Left renal pelvis (tissue), 4 donors: ENCODE measurements around the gene EIPR1. TPM values are rescaled to one million over a fixed set of nuclear protein-coding genes. Genes with fewer than 3 reads are reported as not detected.
"Not testable (repeated sequence)": the region's sequence is repeated elsewhere in the genome, so short reads cannot be mapped to it uniquely, and the experiment has no call there.

Experiments
- DNase-seq, 4 donors: peaks; one replicate each; pipeline ENCODE4 v3.0.0-alpha.2; 2013; ENCODE audit warnings: low read depth in 4 of 4, low spot score in 3 of 4
- polyA plus RNA-seq, 4 donors: library from polyadenylated mRNA; unstranded; fragments of 120-200 nt; gene quantifications; one replicate each; pipeline ENCODE4 v1.2.1, GENCODE V29; 2013; ENCODE audit not compliant: insufficient read length in 4 of 4

EIPR1 gene
- polyA plus RNA-seq, 4 donors, result 16.8 to 27.5 (median 22.7) TPM

- DNase-seq, result no peak
Measured at GRCh38 chr2:3182848-3183247, 194.8 kb downstream of the EIPR1 start.

- DNase-seq, result no peak
Measured at GRCh38 chr2:3181416-3182010, 196.1 kb downstream of the EIPR1 start.

- DNase-seq, result not testable (repeated sequence)
Measured at GRCh38 chr2:3180909-3181221, 196.8 kb downstream of the EIPR1 start.

- no peak for DNase-seq
Measured at GRCh38 chr2:3180082-3180908, 197.3 kb downstream of the EIPR1 start.

- DNase-seq, result no peak
Measured at GRCh38 chr2:3179626-3180025, 198.0 kb downstream of the EIPR1 start.

GRCh38 chr2:3179208-3179607, 198.4 kb downstream of the EIPR1 start:
- no peak for DNase-seq

- no peak for DNase-seq
Measured at GRCh38 chr2:3178578-3179031, 199.0 kb downstream of the EIPR1 start.

GRCh38 chr2:3177891-3178577, 199.6 kb downstream of the EIPR1 start:
- no peak for DNase-seq

GRCh38 chr2:3176869-3177255, 200.8 kb downstream of the EIPR1 start:
- no peak for DNase-seq

GRCh38 chr2:3176071-3176868, 201.3 kb downstream of the EIPR1 start:
- DNase-seq, result no peak

- no peak for DNase-seq
Measured at GRCh38 chr2:3175568-3175955, 202.1 kb downstream of the EIPR1 start.

- DNase-seq, result no peak
Measured at GRCh38 chr2:3174626-3175567, 202.7 kb downstream of the EIPR1 start.

- DNase-seq, result no peak
Measured at GRCh38 chr2:3173031-3173430, 204.6 kb downstream of the EIPR1 start.

GRCh38 chr2:3172265-3172935, 205.2 kb downstream of the EIPR1 start:
- no peak for DNase-seq

- DNase-seq, result no peak
Measured at GRCh38 chr2:3171564-3172264, 205.9 kb downstream of the EIPR1 start.

GRCh38 chr2:3170792-3171455, 206.7 kb downstream of the EIPR1 start:
- no peak for DNase-seq

GRCh38 chr2:3169106-3169870, 208.3 kb downstream of the EIPR1 start:
- no peak for DNase-seq
